GM18511 (cell line): ENCODE measurements around the gene DNAH8.

ENCODE experiments used
- ATAC-seq: cut with Tn5 transposase; IDR thresholded peaks from one replicate; pipeline ENCODE4 v1.9.1; 2021; ENCODE audit warnings: mild to moderate bottlenecking, moderate library complexity; ENCODE audit not compliant: unreplicated experiment

Gene DNAH8

DNA sequence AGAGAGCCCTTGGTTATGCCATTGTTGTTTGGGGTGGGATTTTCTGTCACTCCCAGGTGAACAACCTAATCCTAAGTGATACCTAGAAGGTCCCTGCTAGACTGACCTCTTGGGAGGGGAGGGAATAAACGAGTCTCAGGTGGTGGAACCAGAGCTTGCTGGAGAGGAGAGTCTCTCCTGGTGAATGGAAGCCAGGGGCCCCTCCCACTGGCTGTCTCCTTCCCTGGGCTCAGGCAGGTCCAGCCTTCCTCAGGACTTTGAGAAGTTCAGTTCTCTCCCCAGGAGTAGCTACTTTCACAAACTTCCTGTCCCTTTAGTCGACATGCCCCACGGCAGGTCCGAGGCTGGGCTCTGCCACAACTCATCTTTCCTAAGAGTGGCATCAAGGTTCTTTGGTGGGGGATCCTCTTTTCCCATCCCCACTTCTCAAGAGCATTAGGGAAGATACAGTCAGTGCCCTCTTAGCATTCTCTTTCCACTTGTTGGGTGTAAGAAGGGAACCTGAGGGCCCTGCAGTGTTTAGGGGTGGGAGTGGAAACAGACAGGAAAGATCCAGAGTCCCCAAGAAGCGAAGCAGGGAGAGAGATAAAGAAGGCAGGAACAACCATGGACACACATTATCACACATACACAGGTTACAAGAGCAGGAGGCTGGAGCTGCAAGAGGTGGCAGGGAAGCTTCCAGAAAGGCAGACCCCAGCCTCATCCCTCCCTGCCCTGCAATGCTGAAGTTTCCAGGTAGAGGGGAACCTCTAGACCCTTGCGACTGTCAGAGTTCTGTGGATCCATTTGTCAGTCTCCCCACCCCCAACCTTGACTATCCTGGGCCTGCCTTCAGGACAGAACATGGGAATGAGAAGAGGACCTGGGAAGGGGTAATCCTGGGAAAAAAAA lies 332.6 kb downstream of the DNAH8 start:
- ATAC-seq = no peak

DNA sequence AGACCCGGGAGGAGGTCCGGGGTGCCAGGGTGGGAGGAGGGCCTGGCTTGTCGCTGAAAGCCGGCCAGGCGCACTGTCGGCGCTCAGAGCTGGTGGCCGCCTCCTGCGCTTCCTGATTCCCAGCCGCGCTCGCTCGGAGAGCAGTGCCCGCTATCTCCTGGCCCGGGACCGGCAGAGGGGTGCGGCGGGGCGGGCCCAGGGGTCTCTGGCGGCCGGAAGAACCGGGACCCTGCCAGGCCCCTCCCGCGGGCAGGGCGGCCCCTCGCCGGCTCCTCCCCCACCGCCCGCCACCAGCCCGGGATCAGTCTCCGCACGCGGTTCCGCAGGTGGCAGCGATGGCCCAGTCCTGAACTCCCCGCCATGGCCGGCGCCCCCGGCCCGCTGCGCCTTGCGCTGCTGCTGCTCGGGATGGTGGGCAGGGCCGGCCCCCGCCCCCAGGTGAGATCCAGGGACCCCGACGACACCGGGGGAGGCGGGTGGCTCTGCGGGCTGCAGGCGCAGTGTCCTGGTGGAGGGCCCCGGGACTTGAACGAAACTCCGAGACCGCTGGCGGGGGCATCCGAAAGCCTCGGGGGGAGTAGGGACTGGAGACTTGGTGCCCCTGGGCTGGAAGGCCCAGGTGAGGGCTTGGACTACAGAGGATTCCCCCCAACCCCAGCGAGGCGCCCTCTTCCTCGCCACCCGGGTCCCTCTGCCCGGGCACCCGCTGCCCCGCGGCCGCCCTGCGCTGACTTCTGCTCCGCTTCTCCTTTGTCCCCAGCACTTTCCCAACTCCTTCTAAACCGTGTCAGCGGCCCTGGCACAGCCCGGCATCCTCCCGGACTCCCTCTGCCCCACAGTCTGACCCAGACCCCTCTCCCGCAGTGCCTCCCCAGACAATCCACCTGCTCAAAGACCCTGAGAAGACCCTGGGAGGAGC lies 333.6 kb downstream of the DNAH8 start, which contains the start of gene GLP1R:
Gene GLP1R (plus strand): TSS at position 301 of the 919 bp plus-strand sequence. CDS start 60 bp downstream, at position 361.
- ATAC-seq = no peak

GRCh38 chr6:39049575-39050283 lies 334.6 kb downstream of the DNAH8 start:
- no peak for ATAC-seq

GRCh38 chr6:39050453-39051112 lies 335.5 kb downstream of the DNAH8 start:
- no peak for ATAC-seq

DNA sequence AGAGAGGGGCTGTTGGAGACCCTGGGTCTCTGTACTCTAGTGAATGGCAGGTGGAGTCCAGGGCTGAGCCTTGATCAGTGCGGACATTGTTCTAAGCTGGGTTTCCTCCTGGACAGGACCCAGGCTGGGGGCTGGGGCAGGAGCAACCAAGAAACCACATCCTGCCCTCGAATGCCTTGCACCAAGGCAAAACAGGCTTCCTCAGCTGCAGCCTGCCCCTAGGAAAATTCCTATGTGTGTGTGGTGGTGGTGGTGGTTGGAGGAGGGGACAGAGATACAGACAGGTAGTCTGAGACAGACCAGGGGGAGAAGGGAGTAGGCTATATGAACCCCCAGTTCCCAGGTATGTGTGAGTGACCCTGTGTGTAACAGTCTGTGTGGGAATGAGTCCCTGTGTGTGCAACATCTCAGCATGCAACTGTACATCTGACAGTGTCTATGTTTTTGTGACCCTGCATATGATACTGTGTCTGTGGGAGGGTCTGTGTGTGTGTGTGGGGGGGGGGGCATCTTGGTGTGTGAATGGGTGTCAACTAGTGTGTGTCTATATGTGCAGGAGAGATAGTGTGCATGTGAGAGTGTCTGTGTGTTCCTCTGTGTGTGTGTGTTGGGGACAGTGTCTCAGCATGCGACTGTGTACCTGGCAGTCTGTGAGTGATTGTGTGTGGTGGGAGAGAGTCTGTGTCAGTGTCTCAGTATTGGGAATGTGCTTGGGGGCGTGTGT lies 336.4 kb downstream of the DNAH8 start:
- no peak for ATAC-seq

DNA sequence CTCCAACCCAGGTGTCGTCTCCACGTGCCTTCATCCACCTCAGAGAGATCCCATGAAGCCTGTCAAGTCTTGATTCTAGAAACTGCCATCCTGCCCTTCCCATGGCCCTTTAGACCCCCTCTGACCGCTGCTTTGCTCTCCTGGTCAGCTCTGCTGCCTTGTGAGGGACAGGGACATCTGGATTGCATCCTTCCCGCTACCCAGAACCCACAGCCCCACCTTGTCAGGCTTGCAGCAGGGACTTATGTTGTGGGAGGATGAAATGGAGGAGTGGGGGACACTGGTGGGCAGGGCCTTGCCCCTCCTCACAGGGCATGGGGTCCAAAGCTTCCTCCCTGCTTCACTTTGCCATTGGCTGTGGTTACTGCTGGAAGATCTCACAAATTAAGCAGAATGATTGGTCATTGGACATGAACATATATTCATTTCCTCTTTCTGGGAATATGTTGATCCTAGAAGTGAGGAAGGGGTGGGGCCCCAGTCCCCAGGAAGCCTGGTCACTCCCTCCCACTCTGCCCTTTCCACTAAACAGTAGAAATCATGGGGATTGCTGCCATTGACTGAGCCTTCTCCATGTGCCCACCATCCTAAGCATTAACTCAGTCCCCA lies 338.0 kb downstream of the DNAH8 start:
- no peak for ATAC-seq

GRCh38 chr6:39053854-39054576 lies 338.9 kb downstream of the DNAH8 start:
- ATAC-seq = no peak

DNA sequence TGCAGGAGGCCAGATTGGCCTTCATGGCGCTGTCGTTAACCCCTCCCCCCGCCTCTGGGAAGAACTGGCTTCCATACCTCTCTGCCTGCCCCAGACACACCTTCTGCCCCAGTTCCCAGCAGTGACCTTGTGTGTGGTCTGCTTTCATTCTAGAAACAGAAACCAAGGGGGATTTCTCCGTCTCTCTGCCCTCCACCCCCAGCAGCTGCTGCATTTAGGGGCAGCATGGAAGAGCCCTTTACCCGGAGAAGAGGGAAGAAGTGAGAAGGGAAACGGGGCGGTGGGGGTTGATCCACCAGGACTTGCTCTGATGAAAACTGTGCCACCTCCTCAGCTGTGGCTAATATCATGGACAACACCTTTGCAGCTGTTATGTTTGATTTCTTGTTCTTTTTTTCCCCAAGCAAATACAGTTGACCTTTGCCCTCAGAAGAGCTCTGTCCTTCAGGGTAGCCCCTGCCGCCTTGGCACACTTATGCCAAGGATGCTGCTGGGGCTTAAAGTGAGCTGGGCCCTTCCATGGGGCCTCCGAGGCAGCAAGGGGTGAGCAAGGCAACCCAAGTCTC lies 339.5 kb downstream of the DNAH8 start:
- no peak for ATAC-seq

DNA sequence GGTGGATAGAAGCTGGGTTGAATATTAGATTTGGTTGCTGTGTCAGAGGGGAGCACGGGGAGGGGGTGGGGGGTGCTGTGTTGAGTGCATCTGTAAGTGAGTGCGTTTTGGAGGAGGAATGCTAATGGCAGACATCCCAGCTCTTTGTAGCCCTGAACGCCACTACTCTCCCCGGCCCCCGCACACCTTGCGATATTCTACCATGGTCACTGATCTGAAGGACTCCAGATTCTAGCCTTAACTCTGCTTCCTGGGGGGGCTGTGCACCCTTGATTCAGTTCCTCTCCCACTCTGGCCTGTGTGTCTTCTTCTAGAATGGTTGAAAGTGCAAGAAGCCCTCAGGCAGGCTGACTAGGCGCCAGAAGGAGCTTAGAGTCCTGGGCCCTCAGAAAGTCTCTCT lies 340.6 kb downstream of the DNAH8 start:
- no peak for ATAC-seq

GRCh38 chr6:39056191-39056590 lies 341.1 kb downstream of the DNAH8 start:
- ATAC-seq = no peak

- no peak for ATAC-seq
These were observed 341.6 kb downstream of the DNAH8 start for GRCh38 chr6:39056681-39057080.

DNA sequence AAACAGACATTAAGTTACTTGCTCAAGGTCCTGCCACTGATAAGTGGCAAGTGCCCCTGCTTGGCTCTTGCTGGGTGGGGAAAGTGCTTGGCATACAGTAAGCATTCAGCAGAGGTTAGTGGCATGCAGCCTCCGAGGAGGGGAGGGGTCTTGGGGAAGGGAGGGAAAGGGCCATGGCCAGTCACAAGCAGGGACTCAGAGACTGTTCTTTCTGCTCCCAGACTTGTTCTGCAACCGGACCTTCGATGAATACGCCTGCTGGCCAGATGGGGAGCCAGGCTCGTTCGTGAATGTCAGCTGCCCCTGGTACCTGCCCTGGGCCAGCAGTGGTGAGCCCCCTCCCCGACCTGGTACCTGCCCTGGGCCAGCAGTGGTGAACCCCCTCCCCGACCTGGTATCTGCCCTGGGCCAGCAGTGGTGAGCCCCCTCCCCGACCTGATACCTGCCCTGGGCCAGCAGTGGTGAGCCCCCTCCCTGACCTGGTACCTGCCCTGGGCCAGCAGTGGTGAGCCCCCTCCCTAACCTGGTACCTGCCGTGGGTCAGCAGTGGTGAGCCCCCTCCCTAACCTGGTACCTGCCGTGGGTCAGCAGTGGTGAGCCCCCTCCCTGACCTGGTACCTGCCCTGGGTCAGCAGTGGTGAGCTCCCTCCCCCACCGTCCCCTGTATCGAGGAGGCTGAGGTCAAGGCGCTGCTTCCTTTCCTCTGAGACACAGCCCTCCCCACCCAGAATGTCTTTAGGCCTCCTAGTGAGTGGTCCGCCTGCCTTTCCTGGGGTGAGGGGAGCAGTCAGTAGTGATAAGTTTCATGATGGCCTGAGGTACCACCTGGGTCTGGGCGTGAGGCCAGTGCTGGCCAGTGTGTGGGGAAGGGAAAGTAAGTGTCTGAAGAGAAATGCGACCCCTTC lies 342.4 kb downstream of the DNAH8 start:
- ATAC-seq = no peak

GRCh38 chr6:39058471-39059147 lies 343.5 kb downstream of the DNAH8 start:
- ATAC-seq = no peak

GRCh38 chr6:39059496-39060310 lies 344.6 kb downstream of the DNAH8 start:
- ATAC-seq = no peak

DNA sequence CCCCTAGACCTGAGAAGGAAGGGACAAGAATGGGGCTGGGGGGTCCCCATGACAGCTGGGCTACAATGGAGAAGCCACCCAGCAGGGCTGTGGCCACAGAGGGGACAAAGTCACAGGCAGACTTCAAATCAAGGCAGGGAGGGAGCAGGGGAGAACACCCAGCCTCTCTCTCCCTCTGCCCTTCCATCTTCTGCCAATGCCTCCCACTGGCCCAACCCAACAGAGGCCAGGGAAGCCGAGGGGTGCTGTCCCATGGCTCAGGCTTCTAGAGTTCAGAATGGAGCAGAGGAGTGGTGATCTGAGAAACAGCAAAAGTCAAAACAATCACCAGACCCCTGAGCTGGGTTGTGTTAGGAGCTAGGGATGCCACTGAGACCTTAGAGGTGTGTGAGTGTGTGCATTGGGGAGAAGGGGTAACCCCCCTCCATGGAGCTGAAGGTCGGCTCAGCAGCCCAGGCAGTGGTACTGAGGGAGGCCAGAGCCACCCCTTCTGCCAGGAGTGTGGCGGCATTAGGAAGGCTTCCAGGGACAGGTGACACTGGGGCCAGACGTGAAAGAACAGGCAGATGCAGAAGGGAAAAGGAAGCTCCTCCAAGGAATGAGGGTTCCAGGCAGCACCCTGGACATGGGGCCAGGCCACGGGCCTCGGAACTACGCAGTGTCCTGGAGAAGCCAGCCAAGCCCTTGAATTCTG lies 345.5 kb downstream of the DNAH8 start:
- ATAC-seq = no peak
